ENCODE data around the gene CDHR5.

DNA sequence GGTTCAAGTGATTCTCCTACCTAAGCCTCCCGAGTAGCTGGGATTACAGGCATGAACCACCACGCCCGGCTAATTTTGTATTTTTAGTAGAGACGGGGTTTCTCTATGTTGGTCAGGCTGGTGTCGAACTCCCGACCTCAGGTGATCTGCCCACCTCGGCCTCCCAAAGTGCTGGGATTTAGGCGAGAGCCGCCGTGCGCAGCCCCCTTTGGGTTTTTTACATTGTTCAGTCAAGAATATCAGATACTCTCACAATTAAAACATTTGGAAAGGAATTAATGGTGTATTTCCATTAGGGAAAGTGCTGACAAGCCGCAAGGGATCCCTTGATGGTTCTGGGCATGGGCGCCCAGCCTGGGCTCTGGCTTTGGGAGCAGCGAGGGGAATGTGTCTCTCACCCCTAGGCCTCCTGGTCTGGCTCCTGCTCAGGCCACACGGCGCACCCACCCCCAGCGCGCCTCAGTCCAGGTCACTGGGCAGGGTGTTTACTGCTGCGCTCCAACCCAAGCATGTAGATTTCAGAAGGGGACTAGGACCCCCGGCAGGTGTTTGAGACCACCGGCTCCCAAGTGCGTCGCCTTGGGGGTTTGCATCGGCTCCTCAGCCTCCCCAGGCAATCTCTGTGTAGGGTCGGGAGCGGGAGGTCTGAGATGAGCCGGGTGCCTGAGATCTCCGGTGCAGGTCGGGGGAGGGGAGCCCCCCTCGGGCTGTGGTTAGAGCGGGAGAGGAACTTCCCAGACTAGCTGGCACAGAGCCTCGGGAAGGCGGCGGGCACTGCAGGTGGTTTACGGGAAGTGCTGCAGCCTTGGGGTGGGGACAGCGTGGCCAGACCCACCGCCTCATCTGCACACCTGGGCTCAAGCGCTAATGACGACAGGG lies 8.2 kb downstream of the CDHR5 start:
- TF ChIP-seq, protein P1, sequence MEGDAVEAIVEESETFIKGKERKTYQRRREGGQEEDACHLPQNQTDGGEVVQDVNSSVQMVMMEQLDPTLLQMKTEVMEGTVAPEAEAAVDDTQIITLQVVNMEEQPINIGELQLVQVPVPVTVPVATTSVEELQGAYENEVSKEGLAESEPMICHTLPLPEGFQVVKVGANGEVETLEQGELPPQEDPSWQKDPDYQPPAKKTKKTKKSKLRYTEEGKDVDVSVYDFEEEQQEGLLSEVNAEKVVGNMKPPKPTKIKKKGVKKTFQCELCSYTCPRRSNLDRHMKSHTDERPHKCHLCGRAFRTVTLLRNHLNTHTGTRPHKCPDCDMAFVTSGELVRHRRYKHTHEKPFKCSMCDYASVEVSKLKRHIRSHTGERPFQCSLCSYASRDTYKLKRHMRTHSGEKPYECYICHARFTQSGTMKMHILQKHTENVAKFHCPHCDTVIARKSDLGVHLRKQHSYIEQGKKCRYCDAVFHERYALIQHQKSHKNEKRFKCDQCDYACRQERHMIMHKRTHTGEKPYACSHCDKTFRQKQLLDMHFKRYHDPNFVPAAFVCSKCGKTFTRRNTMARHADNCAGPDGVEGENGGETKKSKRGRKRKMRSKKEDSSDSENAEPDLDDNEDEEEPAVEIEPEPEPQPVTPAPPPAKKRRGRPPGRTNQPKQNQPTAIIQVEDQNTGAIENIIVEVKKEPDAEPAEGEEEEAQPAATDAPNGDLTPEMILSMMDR (conservative IDR thresholded peaks at IDR 0.05 in 1 of 2, IDR thresholded peaks at IDR 0.05 in 1 of 2; ENCODE audit: low read depth in 1 of 2, low read length in 2 of 2) = no peak
- no peak for TF ChIP-seq EZH2 (IDR thresholded peaks at IDR 0.05; ENCODE audit: low read length, missing control alignments)

All from fibroblast of lung (primary cell).